Karpas-422 (cell line): Measurements from ENCODE around the gene INSIG2. TPM values are rescaled to one million over a fixed set of nuclear protein-coding genes. Genes with fewer than 3 reads are reported as not detected.

ENCODE experiments used
- DNase-seq: peaks from one replicate; pipeline ENCODE4 v3.0.0-alpha.2; 2015
- H2AFZ ChIP-seq: fragments of 200-600 bp; sonication (generic); 2 replicates; pipeline ENCODE4 v1.6.1; 2014; ENCODE audit warnings: antibody characterized with exemption, low read length, mixed read lengths
- H3K27ac ChIP-seq: fragments of 200-600 bp; sonication (generic); 2 replicates; pipeline ENCODE4 v1.5.1; 2014; ENCODE audit warnings: mild to moderate bottlenecking, low read length, moderate library complexity
- H3K27me3 ChIP-seq: fragments of 200-600 bp; sonication (generic); 2 replicates; pipeline ENCODE4 v1.6.1; 2014; ENCODE audit warnings: low read length, mixed read lengths
- H3K36me3 ChIP-seq: fragments of 200-600 bp; sonication (generic); 2 replicates; pipeline ENCODE4 v1.6.1; 2014; ENCODE audit warnings: low read length, mixed read lengths; ENCODE audit not compliant: insufficient read depth
- H3K4me1 ChIP-seq: fragments of 200-600 bp; sonication (generic); 2 replicates; pipeline ENCODE4 v1.6.1; 2014; ENCODE audit warnings: mild to moderate bottlenecking, low read length, mixed read lengths
- H3K4me2 ChIP-seq: fragments of 200-600 bp; sonication (generic); 2 replicates; pipeline ENCODE4 v1.6.1; 2014; ENCODE audit warnings: low read length, low read depth, mild to moderate bottlenecking; ENCODE audit not compliant: poor library complexity, severe bottlenecking
- H3K4me3 ChIP-seq: fragments of 200-600 bp; sonication (generic); 2 replicates; pipeline ENCODE4 v1.5.1; 2014; ENCODE audit warnings: mild to moderate bottlenecking, antibody characterized with exemption, low read length, mixed read lengths
- H3K79me2 ChIP-seq: fragments of 200-600 bp; sonication (generic); 2 replicates; pipeline ENCODE4 v1.6.1; 2014; ENCODE audit warnings: mild to moderate bottlenecking, low read length, mixed read lengths
- H3K9ac ChIP-seq: fragments of 200-600 bp; sonication (generic); 2 replicates; pipeline ENCODE4 v1.6.0; 2014; ENCODE audit warnings: low read length
- H3K9me2 ChIP-seq: fragments of 200-600 bp; sonication (generic), shearing (Covaris generic); replicated peaks from 2 replicates; pipeline ENCODE4 v1.6.0; 2014; ENCODE audit warnings: mild to moderate bottlenecking, low read length, moderate library complexity; ENCODE audit not compliant: insufficient read depth
- H3K9me3 ChIP-seq: fragments of 300-700, 200-600 bp; sonication (generic); 2 replicates; pipeline ENCODE4 v1.6.1; 2014; ENCODE audit warnings: low read length, mixed read lengths
- H4K20me1 ChIP-seq: fragments of 200-600 bp; sonication (generic); 2 replicates; pipeline ENCODE4 v1.6.1; 2014; ENCODE audit warnings: mild to moderate bottlenecking, antibody characterized with exemption, low read length, low read depth; ENCODE audit not compliant: insufficient read depth
- total RNA-seq: library from RNA; depleted of rRNA; stranded (reverse); fragments of >200 nt; shearing (Covaris generic); gene quantifications from 2 replicates; pipeline ENCODE4 v1.2.3, GENCODE V29; 2014; ENCODE audit warnings: low replicate concordance

INSIG2 gene
- total RNA-seq, 1 experiment from 2014 or later: 37.6 TPM

- Histone ChIP-seq H3K79me2 (peaks cover 8% of the 10 kb centered on the region), H3K4me3 (no peak overlapping the region), H3K36me3 (peaks cover 27% of the 10 kb centered on the region), H3K4me2 (no peak overlapping the region), H3K27me3 (no peaks in the 10 kb centered on the region), H3K9me3 (no peaks in the 10 kb centered on the region), H4K20me1 (no peaks in the 10 kb centered on the region), H3K9me2 (no peaks in the 10 kb centered on the region), H3K9ac (no peak overlapping the region), H3K27ac (no peak overlapping the region), H3K4me1 (no peaks in the 10 kb centered on the region), H2AFZ (no peak overlapping the region)
- DNase-seq: no peak
These were observed 18.7 kb downstream of the INSIG2 start for GRCh38 chr2:118106926-118107325.

- Histone ChIP-seq H3K9ac (no peak overlapping the region), H3K9me3 (no peaks in the 10 kb centered on the region), H3K9me2 (no peaks in the 10 kb centered on the region), H2AFZ (no peak overlapping the region), H3K27ac (no peak overlapping the region), H3K4me1 (no peaks in the 10 kb centered on the region), H3K4me3 (no peak overlapping the region), H3K79me2 (no peaks in the 10 kb centered on the region), H3K27me3 (no peaks in the 10 kb centered on the region), H4K20me1 (no peaks in the 10 kb centered on the region), H3K4me2 (no peak overlapping the region), H3K36me3 (peaks cover 27% of the 10 kb centered on the region)
- DNase-seq: no peak
These were observed 22.0 kb downstream of the INSIG2 start for GRCh38 chr2:118110310-118110709.

- H3K4me3 ChIP-seq: no peak overlapping the region
- no peaks in the 10 kb centered on the region for H3K9me3 ChIP-seq
- no peaks in the 10 kb centered on the region for H3K4me1 ChIP-seq
- no peaks in the 10 kb centered on the region for H3K27me3 ChIP-seq
- H3K79me2 ChIP-seq: no peaks in the 10 kb centered on the region
- no peaks in the 10 kb centered on the region for H3K9me2 ChIP-seq
- no peaks in the 10 kb centered on the region for H4K20me1 ChIP-seq
- H3K27ac ChIP-seq: no peak overlapping the region
- no peak overlapping the region for H3K4me2 ChIP-seq
- no peak overlapping the region for H2AFZ ChIP-seq
- no peak overlapping the region for H3K9ac ChIP-seq
- peaks cover 27% of the 10 kb centered on the region for H3K36me3 ChIP-seq
- DNase-seq: no peak
These were observed 22.7 kb downstream of the INSIG2 start for GRCh38 chr2:118110991-118111390.

DNA sequence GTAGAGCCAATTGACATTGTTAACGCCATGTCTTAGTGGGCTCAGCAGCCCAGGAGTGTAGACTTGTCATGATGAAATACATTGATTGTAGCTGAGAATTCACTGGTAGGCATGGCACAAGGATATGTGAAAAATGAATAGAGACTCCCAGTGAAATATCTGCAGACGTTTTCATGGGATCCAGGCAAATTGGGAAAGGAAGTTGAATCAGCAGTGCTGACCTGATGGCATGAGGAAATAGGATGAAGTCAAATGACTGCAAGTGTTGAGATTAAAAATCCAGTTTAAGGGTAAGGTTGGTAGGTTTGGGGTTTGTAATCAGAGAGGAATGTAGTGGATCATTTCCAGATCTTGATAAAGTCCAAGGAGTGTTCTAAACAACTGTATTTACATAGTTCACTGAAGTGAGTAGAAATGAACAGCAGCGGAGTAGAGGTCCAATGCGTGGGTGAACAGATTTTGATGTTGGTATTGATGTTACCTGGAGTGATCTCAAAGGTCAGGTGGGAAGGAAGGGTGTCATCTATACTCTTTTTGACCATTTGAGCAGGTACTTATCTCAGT, 24.6 kb downstream of the INSIG2 start:
- no peaks in the 10 kb centered on the region for H3K27me3 ChIP-seq
- H3K9ac ChIP-seq: no peak overlapping the region
- peaks cover 14% of the 10 kb centered on the region for H3K36me3 ChIP-seq
- H4K20me1 ChIP-seq: no peaks in the 10 kb centered on the region
- H3K4me2 ChIP-seq: no peak overlapping the region
- H3K4me1 ChIP-seq: no peaks in the 10 kb centered on the region
- H3K9me2 ChIP-seq: no peaks in the 10 kb centered on the region
- no peak overlapping the region for H3K4me3 ChIP-seq
- no peak for DNase-seq
- H3K27ac ChIP-seq: no peak overlapping the region
- no peaks in the 10 kb centered on the region for H3K9me3 ChIP-seq
- no peak overlapping the region for H2AFZ ChIP-seq
- H3K79me2 ChIP-seq: no peaks in the 10 kb centered on the region

GRCh38 chr2:118114863-118115262, 26.6 kb downstream of the INSIG2 start:
- no peaks in the 10 kb centered on the region for H3K79me2 ChIP-seq
- H3K9ac ChIP-seq: no peak overlapping the region
- no peak overlapping the region for H2AFZ ChIP-seq
- no peak overlapping the region for H3K4me3 ChIP-seq
- no peaks in the 10 kb centered on the region for H3K36me3 ChIP-seq
- no peaks in the 10 kb centered on the region for H3K9me2 ChIP-seq
- H3K9me3 ChIP-seq: no peaks in the 10 kb centered on the region
- H3K4me1 ChIP-seq: no peaks in the 10 kb centered on the region
- no peaks in the 10 kb centered on the region for H3K27me3 ChIP-seq
- DNase-seq: no peak
- no peak overlapping the region for H3K27ac ChIP-seq
- no peaks in the 10 kb centered on the region for H4K20me1 ChIP-seq
- H3K4me2 ChIP-seq: no peak overlapping the region

DNA sequence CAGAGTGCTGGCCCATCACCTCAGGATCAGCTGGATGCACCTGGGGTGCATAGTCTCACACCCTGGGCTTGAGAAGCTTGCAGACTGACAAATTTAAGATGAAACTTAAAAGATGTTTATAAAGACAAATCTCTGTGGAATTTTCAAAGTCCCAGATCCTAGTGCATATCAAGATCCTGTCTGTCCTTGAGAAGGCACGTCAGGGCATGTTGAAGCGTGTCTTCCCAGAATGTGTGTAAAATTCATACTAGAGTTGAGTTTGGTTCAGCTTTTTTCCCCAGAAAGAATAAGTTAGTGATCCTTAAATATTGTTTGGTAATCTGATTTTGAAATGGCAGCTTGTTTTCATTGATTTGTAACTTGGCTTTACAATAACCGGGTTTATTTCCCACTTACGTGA, 27.5 kb downstream of the INSIG2 start:
- Histone ChIP-seq H3K9ac (no peak overlapping the region), H3K4me2 (no peak overlapping the region), H3K9me3 (no peaks in the 10 kb centered on the region), H3K4me3 (no peak overlapping the region), H3K79me2 (no peaks in the 10 kb centered on the region), H4K20me1 (no peaks in the 10 kb centered on the region), H3K36me3 (no peaks in the 10 kb centered on the region), H2AFZ (no peak overlapping the region), H3K9me2 (no peaks in the 10 kb centered on the region), H3K4me1 (no peaks in the 10 kb centered on the region), H3K27ac (no peak overlapping the region), H3K27me3 (no peaks in the 10 kb centered on the region)
- DNase-seq: no peak

DNA sequence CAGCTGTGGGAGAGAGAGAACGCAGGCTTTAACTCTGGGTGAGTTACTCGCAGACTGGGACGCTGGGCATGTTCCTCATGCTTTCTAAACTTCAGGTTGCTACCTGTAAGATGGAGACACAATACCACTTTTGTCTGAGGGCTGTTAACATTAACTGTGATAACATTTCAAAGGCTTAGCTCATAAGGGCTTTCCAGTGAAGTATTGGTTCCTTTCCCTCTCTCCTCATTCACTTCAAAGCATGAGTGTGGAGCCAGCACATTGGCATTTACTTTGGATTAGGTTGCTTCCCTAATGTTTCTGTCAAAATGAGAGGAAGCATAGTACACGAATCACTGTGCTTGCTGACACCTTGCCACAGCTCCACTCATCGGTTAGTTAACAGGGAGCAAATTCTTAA, 30.2 kb downstream of the INSIG2 start:
- no peaks in the 10 kb centered on the region for H3K79me2 ChIP-seq
- no peak overlapping the region for H2AFZ ChIP-seq
- H3K4me2 ChIP-seq: no peak overlapping the region
- no peaks in the 10 kb centered on the region for H3K4me1 ChIP-seq
- no peak overlapping the region for H3K4me3 ChIP-seq
- H3K27ac ChIP-seq: no peak overlapping the region
- H3K36me3 ChIP-seq: no peaks in the 10 kb centered on the region
- no peak overlapping the region for H3K9ac ChIP-seq
- no peaks in the 10 kb centered on the region for H3K9me3 ChIP-seq
- H3K9me2 ChIP-seq: no peaks in the 10 kb centered on the region
- H3K27me3 ChIP-seq: no peaks in the 10 kb centered on the region
- H4K20me1 ChIP-seq: no peaks in the 10 kb centered on the region
- DNase-seq: no peak

DNA sequence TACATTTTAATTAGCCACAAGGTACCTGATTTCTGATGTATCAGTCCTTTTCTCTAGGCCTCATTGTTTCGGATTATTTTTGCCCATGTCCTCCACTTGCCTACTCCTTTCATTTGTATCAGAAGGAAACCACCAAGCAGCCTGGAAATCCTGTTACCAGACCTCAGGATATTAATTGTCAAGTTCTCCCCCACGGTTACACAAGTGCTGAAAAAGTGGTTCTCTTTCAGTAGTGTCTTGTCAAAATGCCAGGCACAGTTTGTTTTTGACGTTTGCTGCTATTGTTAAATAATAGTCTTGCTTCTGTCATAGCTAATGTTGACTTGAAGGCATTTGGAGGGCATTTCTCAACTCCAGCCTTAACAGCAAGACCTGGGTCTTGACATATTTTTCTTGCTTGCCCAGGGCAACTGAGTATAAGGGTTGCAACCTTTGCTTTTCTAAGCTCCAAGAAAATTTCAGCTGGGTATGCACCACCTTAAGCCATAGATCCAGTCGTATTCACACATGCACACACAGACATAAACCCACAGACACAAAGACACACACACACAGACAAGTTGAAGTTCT, 31.0 kb downstream of the INSIG2 start:
- no peaks in the 10 kb centered on the region for H3K36me3 ChIP-seq
- H3K4me1 ChIP-seq: no peaks in the 10 kb centered on the region
- no peaks in the 10 kb centered on the region for H3K27me3 ChIP-seq
- no peaks in the 10 kb centered on the region for H3K9me3 ChIP-seq
- no peak overlapping the region for H3K27ac ChIP-seq
- no peak overlapping the region for H2AFZ ChIP-seq
- no peaks in the 10 kb centered on the region for H3K79me2 ChIP-seq
- DNase-seq: no peak
- no peak overlapping the region for H3K9ac ChIP-seq
- no peak overlapping the region for H3K4me3 ChIP-seq
- no peak overlapping the region for H3K4me2 ChIP-seq
- H3K9me2 ChIP-seq: no peaks in the 10 kb centered on the region
- H4K20me1 ChIP-seq: no peaks in the 10 kb centered on the region
